ENCODE results near the gene BAZ1B. TPM values are rescaled to one million over a fixed set of nuclear protein-coding genes. Genes with fewer than 3 reads are reported as not detected.
"Not testable (repeated sequence)": the region's sequence is repeated elsewhere in the genome, so short reads cannot be mapped to it uniquely, and the experiment has no call there.

BAZ1B gene
- total RNA-seq: 10 to 100 TPM; 37.7 to 42.6 TPM
- long read RNA-seq, partial matches to known transcripts: 29 of 31 reads
- long read RNA-seq, other reads (novel, unspliced or antisense): 2 of 31 reads

GRCh38 chr7:73522105-73522872, at the start of gene BAZ1B:
TSS of gene BAZ1B (minus strand) at chr7:73522293. CDS start at chr7:73521933, 360 bp downstream.
- intact Hi-C loops (cut with DNase I, micrococcal nuclease): no loop called here
- DNase-seq: peak; percentile 97 to 98
- peak; percentile 94 for ATAC-seq

- no peak for ATAC-seq
- peak in 1 of 2 donors; percentile 18 for DNase-seq
- intact Hi-C loops (cut with DNase I, micrococcal nuclease): no loop called here
These were observed 48.9 kb upstream of the BAZ1B start for GRCh38 chr7:73570977-73571376.

- intact Hi-C loops (cut with DNase I, micrococcal nuclease): no loop called here
- ATAC-seq (no peak), DNase-seq (no peak)
These were observed 48.4 kb upstream of the BAZ1B start for GRCh38 chr7:73570521-73570920.

GRCh38 chr7:73569042-73569608, 47.0 kb upstream of the BAZ1B start:
- DNase-seq: no peak
- intact Hi-C loops (cut with DNase I, micrococcal nuclease): no loop called here
- no peak for ATAC-seq

GRCh38 chr7:73567846-73568685, 46.0 kb upstream of the BAZ1B start:
- ATAC-seq (no peak), DNase-seq (no peak)
- intact Hi-C loops (cut with DNase I, micrococcal nuclease): no loop called here

- peak in 1 of 2 donors; percentile 18 for DNase-seq
- intact Hi-C loops (cut with DNase I, micrococcal nuclease): no loop called here
- ATAC-seq: no peak
These were observed 45.0 kb upstream of the BAZ1B start for GRCh38 chr7:73567140-73567539.

GRCh38 chr7:73566431-73566830, 44.3 kb upstream of the BAZ1B start:
- intact Hi-C loops (cut with DNase I, micrococcal nuclease): not testable (repeated sequence)

GRCh38 chr7:73565675-73566340, 43.7 kb upstream of the BAZ1B start:
- ATAC-seq (peak; percentile 63), DNase-seq (no peak)
- intact Hi-C loops (cut with DNase I, micrococcal nuclease): no loop called here

More at GRCh38 chr7:73566431-73566830, 44.3 kb upstream of the BAZ1B start:
- peak; percentile 16 for ATAC-seq
- not testable (repeated sequence) for DNase-seq

GRCh38 chr7:73560109-73560835, 38.2 kb upstream of the BAZ1B start:
- intact Hi-C loops (cut with DNase I, micrococcal nuclease): no loop called here
- ATAC-seq (no peak), DNase-seq (no peak)

- ATAC-seq: peak; percentile 71
- intact Hi-C loops (cut with DNase I, micrococcal nuclease): no loop called here
These were observed 35.5 kb upstream of the BAZ1B start, which contains the start of gene BCL7B for GRCh38 chr7:73557397-73558257. TSS of gene BCL7B (minus strand) at chr7:73557690. CDS start at chr7:73557578, 112 bp downstream.

GRCh38 chr7:73557108-73557396, 35.0 kb upstream of the BAZ1B start:
- intact Hi-C loops (cut with DNase I, micrococcal nuclease): no loop called here
- peak; percentile 87 for ATAC-seq
- DNase-seq: peak; percentile 94

More at GRCh38 chr7:73557397-73558257, 35.5 kb upstream of the BAZ1B start, which contains the start of gene BCL7B:
- peak; percentile 82 to 84 for DNase-seq

- intact Hi-C loops (cut with DNase I, micrococcal nuclease): no loop called here
- DNase-seq (no peak), ATAC-seq (peak; percentile 37)
These were observed 34.4 kb upstream of the BAZ1B start for GRCh38 chr7:73556208-73557107.

GRCh38 chr7:73555411-73555982, 33.4 kb upstream of the BAZ1B start:
- no peak for ATAC-seq
- no peak for DNase-seq

GRCh38 chr7:73550093-73550492, 28.0 kb upstream of the BAZ1B start:
- ATAC-seq; intact Hi-C loops (cut with DNase I, micrococcal nuclease); DNase-seq: not testable (repeated sequence)

More at GRCh38 chr7:73555411-73555982, 33.4 kb upstream of the BAZ1B start:
- intact Hi-C loops (cut with DNase I, micrococcal nuclease): no loop called here

- ATAC-seq: no peak
- DNase-seq: no peak
- intact Hi-C loops (cut with DNase I, micrococcal nuclease): no loop called here
These were observed 27.1 kb upstream of the BAZ1B start for GRCh38 chr7:73549176-73549575.

- ATAC-seq: no peak
- intact Hi-C loops (cut with DNase I, micrococcal nuclease): no loop called here
- no peak for DNase-seq
These were observed 25.7 kb upstream of the BAZ1B start for GRCh38 chr7:73547841-73548240.
